Fibroblast of lung (primary cell): Measurements from ENCODE around the gene HDHD5. TPM values are rescaled to one million over a fixed set of nuclear protein-coding genes. Genes with fewer than 3 reads are reported as not detected.

Experiments used
- DNase-seq, 2 donors: peaks; one replicate each; pipeline versions ENCODE4 v3.0.0 to v3.0.0-alpha.2; 2010; ENCODE audit warnings: low read depth in 2 of 2
- H2AFZ ChIP-seq: 2 replicates; pipeline ENCODE4 v1.5.1; 2012; ENCODE audit warnings: low read length, control low read depth, inconsistent platforms
- H3K27ac ChIP-seq: 2 replicates; pipeline ENCODE4 v1.5.1; 2011; ENCODE audit warnings: low read length, control low read depth; ENCODE audit not compliant: insufficient read depth
- H3K27me3 ChIP-seq: 2 replicates; pipeline ENCODE4 v1.5.1; 2011; ENCODE audit warnings: mild to moderate bottlenecking, low read length; ENCODE audit not compliant: control insufficient read depth, insufficient read depth
- H3K36me3 ChIP-seq: 2 replicates; pipeline ENCODE4 v1.5.1; 2011; ENCODE audit warnings: low read length; ENCODE audit not compliant: control insufficient read depth, insufficient read depth
- H3K4me1 ChIP-seq: 2 replicates; pipeline ENCODE4 v1.5.1; 2011; ENCODE audit warnings: low read length; ENCODE audit not compliant: control insufficient read depth, insufficient read depth; ENCODE audit errors: extremely low read depth
- H3K4me2 ChIP-seq: 2 replicates; pipeline ENCODE4 v1.5.1; 2011; ENCODE audit warnings: low read length, control low read depth; ENCODE audit not compliant: insufficient read depth; ENCODE audit errors: extremely low read depth
- H3K4me3 ChIP-seq, 4 experiments: fragments of 200-600 bp in 1 of 4; sonication (generic) in 1 of 4; replicated peaks in 1 of 4; 2 replicates each; pipeline ENCODE4 v1.5.1; 2011 to 2016; ENCODE audit warnings: low read length in 4 of 4, low read depth in 3 of 4, mild to moderate bottlenecking in 3 of 4, control low read depth in 2 of 4, inconsistent platforms in 1 of 4, mixed read lengths in 1 of 4; ENCODE audit not compliant: insufficient read depth in 1 of 4; ENCODE audit errors: control extremely low read depth in 1 of 4
- H3K79me2 ChIP-seq: 2 replicates; pipeline ENCODE4 v1.5.1; 2012; ENCODE audit warnings: mild to moderate bottlenecking, low read length, inconsistent platforms; ENCODE audit not compliant: control insufficient read depth, insufficient read depth
- H3K9ac ChIP-seq: 2 replicates; pipeline ENCODE4 v1.5.1; 2011; ENCODE audit warnings: mild to moderate bottlenecking, low read length, control low read depth; ENCODE audit not compliant: insufficient read depth
- H3K9me3 ChIP-seq: 2 replicates; pipeline ENCODE4 v1.5.1; 2012; ENCODE audit warnings: low read depth, low read length; ENCODE audit not compliant: control insufficient read depth, insufficient read depth
- H4K20me1 ChIP-seq: 2 replicates; pipeline ENCODE4 v1.5.1; 2011; ENCODE audit warnings: low read length; ENCODE audit not compliant: control insufficient read depth, insufficient read depth; ENCODE audit errors: extremely low read depth
- EZH2 ChIP-seq: IDR thresholded peaks from 2 replicates; pipeline ENCODE4 v1.5.1; 2012; ENCODE audit warnings: low read length, control low read depth, mild to moderate bottlenecking; ENCODE audit errors: missing control alignments
- polyA plus RNA-seq, 2 donors: library from polyadenylated mRNA; depleted of rRNA in 1 of 2; stranded (reverse) in 1 of 2; unstranded in 1 of 2; fragments of >200 nt; gene quantifications; 2 replicates each; pipeline ENCODE4 v1.2.1, GENCODE V29; 2011 to 2012; ENCODE audit warnings: missing spikeins in 1 of 2
- total RNA-seq: library from RNA; depleted of rRNA; stranded (reverse); fragments of >200 nt; gene quantifications from 2 replicates; pipeline ENCODE4 v1.2.1, GENCODE V29; 2014
- TF ChIP-seq, protein P1 (sequence below), 2 donors: IDR thresholded peaks in 1 of 2; conservative IDR thresholded peaks in 1 of 2; 1 replicate in 1 of 2; 2 replicates in 1 of 2; pipeline ENCODE4 v1.5.1; 2011 to 2012; ENCODE audit warnings: low read length in 2 of 2, control low read depth in 1 of 2, inconsistent platforms in 1 of 2, low read depth in 1 of 2, mild to moderate bottlenecking in 1 of 2

The HDHD5 gene
- total and polyA plus RNA-seq, 2 donors (not counting 1 experiment from before 2014, with no cell fraction given) = 16.2 to 20.9 TPM

DNA sequence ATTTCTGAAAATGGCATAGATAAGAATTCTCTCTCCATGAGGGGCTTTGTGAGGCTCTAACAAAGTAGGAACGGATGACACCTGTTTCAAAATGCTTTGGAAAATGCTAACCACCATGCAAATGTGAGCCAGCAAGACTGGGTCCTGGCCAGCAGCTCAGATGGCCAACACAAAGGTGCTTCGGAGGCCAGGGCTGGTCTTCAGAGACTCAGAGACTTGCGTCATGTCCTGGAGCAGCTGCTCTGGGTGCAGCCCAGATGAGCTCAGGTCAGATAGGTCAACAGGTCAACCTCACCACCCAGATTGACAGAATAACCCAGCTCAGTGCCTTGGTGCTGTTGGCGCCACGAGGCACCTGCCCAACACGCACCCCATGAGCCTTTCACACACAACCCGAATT, 25.9 kb downstream of the HDHD5 start:
- peaks cover 5% of the 10 kb centered on the region for H3K36me3 ChIP-seq
- no peak overlapping the region for H3K9ac ChIP-seq
- no peak overlapping the region for H3K4me2 ChIP-seq
- H3K79me2 ChIP-seq = no peaks in the 10 kb centered on the region
- no peaks in the 10 kb centered on the region for H3K27me3 ChIP-seq
- H3K27ac ChIP-seq = no peak overlapping the region
- TF ChIP-seq EZH2 = no peak
- TF ChIP-seq, protein P1, sequence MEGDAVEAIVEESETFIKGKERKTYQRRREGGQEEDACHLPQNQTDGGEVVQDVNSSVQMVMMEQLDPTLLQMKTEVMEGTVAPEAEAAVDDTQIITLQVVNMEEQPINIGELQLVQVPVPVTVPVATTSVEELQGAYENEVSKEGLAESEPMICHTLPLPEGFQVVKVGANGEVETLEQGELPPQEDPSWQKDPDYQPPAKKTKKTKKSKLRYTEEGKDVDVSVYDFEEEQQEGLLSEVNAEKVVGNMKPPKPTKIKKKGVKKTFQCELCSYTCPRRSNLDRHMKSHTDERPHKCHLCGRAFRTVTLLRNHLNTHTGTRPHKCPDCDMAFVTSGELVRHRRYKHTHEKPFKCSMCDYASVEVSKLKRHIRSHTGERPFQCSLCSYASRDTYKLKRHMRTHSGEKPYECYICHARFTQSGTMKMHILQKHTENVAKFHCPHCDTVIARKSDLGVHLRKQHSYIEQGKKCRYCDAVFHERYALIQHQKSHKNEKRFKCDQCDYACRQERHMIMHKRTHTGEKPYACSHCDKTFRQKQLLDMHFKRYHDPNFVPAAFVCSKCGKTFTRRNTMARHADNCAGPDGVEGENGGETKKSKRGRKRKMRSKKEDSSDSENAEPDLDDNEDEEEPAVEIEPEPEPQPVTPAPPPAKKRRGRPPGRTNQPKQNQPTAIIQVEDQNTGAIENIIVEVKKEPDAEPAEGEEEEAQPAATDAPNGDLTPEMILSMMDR (conservative IDR thresholded peaks at IDR 0.05 in 1 of 2, IDR thresholded peaks at IDR 0.05 in 1 of 2; ENCODE audit: low read depth in 1 of 2, low read length in 2 of 2) = no peak
- no peak for DNase-seq
- no peak overlapping the region for H3K4me3 ChIP-seq
- H4K20me1 ChIP-seq = no peaks in the 10 kb centered on the region
- H3K9me3 ChIP-seq = no peaks in the 10 kb centered on the region
- H3K4me1 ChIP-seq = no peaks in the 10 kb centered on the region
- no peak overlapping the region for H2AFZ ChIP-seq

DNA sequence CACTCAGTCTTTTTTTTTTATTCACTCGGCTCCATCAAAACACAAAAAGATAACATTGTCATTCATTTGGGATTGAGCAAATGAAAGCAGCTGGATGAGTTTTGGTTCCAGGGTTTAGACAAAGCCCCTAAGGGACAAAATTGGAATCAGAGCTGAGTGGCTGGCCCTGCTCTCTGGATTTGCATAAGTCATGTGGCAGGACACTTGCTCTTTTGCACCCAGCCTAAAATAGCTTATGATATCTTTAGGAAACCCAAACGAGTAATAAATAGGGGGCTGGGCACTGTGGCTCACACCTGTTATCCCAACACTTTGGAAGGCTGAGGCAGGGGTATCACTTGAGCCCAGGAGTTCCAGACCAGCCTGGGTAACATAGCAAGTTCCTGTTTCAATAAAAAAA, 27.0 kb downstream of the HDHD5 start:
- Histone ChIP-seq H3K36me3 (no peaks in the 10 kb centered on the region), H3K4me1 (no peaks in the 10 kb centered on the region), H3K79me2 (no peaks in the 10 kb centered on the region), H3K27ac (no peak overlapping the region), H3K27me3 (no peaks in the 10 kb centered on the region), H3K9me3 (no peaks in the 10 kb centered on the region), H3K4me3 (no peak overlapping the region), H2AFZ (no peak overlapping the region), H4K20me1 (no peaks in the 10 kb centered on the region), H3K9ac (no peak overlapping the region), H3K4me2 (no peak overlapping the region)
- no peak for DNase-seq
- TF ChIP-seq, protein P1 (conservative IDR thresholded peaks at IDR 0.05 in 1 of 2, IDR thresholded peaks at IDR 0.05 in 1 of 2; ENCODE audit: low read depth in 1 of 2, low read length in 2 of 2) = no peak
- no peak for TF ChIP-seq EZH2

DNA sequence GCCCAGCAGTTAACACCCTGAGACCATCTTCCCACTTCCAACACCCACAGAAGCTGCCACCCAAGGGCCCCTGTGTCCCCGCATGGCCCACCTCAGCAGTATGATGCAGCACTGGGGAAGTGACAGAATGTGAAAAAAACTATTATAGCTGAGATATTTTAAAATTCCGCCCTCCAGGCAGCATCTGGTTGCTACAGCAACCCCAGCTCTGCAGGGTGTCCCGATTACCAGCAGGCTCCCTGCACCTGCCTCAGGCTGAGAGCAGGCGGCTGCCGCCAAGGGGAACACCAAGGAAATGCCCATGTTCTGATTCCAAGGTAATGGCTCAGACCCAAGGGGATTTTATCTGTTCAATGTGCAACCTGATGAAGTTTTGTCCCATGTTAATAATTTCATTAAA, 27.4 kb downstream of the HDHD5 start:
- H3K4me1 ChIP-seq = no peaks in the 10 kb centered on the region
- no peaks in the 10 kb centered on the region for H3K9me3 ChIP-seq
- no peak overlapping the region for H3K4me3 ChIP-seq
- no peak overlapping the region for H3K9ac ChIP-seq
- no peak for DNase-seq
- no peaks in the 10 kb centered on the region for H4K20me1 ChIP-seq
- H3K27ac ChIP-seq = no peak overlapping the region
- H3K36me3 ChIP-seq = no peaks in the 10 kb centered on the region
- H3K27me3 ChIP-seq = no peaks in the 10 kb centered on the region
- H2AFZ ChIP-seq = no peak overlapping the region
- TF ChIP-seq, protein P1 (conservative IDR thresholded peaks at IDR 0.05 in 1 of 2, IDR thresholded peaks at IDR 0.05 in 1 of 2; ENCODE audit: low read depth in 1 of 2, low read length in 2 of 2) = no peak
- no peak for TF ChIP-seq EZH2
- no peak overlapping the region for H3K4me2 ChIP-seq
- H3K79me2 ChIP-seq = no peaks in the 10 kb centered on the region
